H9 (cell line): Measurements from ENCODE around the gene AGXT. TPM values are rescaled to one million over a fixed set of nuclear protein-coding genes. Genes with fewer than 3 reads are reported as not detected.

ENCODE experiments used
- DNase-seq: peaks from one replicate; pipeline ENCODE4 v3.0.0-alpha.2; 2017
- H2AFZ ChIP-seq: one replicate; pipeline ENCODE4 v1.6.1; 2013; ENCODE audit warnings: mild to moderate bottlenecking, low read length, control low read depth, moderate library complexity
- H2AK5ac ChIP-seq: 2 replicates; pipeline ENCODE4 v1.6.1; 2013; ENCODE audit warnings: low read length, control low read depth, mixed read lengths; ENCODE audit not compliant: insufficient read length
- H2BK120ac ChIP-seq: one replicate; pipeline ENCODE4 v1.6.1; 2013; ENCODE audit warnings: low read depth, mild to moderate bottlenecking, low read length, control low read depth, inconsistent platforms; ENCODE audit not compliant: poor library complexity, severe bottlenecking
- H2BK12ac ChIP-seq: 2 replicates; pipeline ENCODE4 v1.6.1; 2013; ENCODE audit warnings: low read length, control low read depth, mixed read lengths, low read depth; ENCODE audit not compliant: insufficient read length
- H2BK15ac ChIP-seq: 2 replicates; pipeline ENCODE4 v1.6.1; 2013; ENCODE audit warnings: low read depth, low read length, control low read depth
- H2BK20ac ChIP-seq: one replicate; pipeline ENCODE4 v1.6.1; 2013; ENCODE audit warnings: low read depth, mild to moderate bottlenecking, low read length, control low read depth, inconsistent platforms; ENCODE audit not compliant: poor library complexity, severe bottlenecking
- H2BK5ac ChIP-seq: 2 replicates; pipeline ENCODE4 v1.6.1; 2013; ENCODE audit warnings: low read length, control low read depth, mixed read lengths; ENCODE audit not compliant: insufficient read length
- H3K14ac ChIP-seq: 2 replicates; pipeline ENCODE4 v1.6.1; 2013; ENCODE audit warnings: low read length, control low read depth; ENCODE audit not compliant: insufficient read depth
- H3K18ac ChIP-seq: 2 replicates; pipeline ENCODE4 v1.6.1; 2013; ENCODE audit warnings: low read depth, mild to moderate bottlenecking, mixed read lengths, low read length, control low read depth; ENCODE audit not compliant: insufficient read length
- H3K23ac ChIP-seq: 2 replicates; pipeline ENCODE4 v1.6.1; 2013; ENCODE audit warnings: low read length, control low read depth, mixed read lengths, low read depth; ENCODE audit not compliant: insufficient read length
- H3K23me2 ChIP-seq: 2 replicates; pipeline ENCODE4 v1.6.1; 2013; ENCODE audit warnings: low read depth, mild to moderate bottlenecking, mixed read lengths, low read length, control low read depth; ENCODE audit not compliant: insufficient read length, poor library complexity, severe bottlenecking
- H3K27ac ChIP-seq: 2 replicates; pipeline ENCODE4 v1.5.1; 2013; ENCODE audit warnings: low read length, control low read depth, mixed read lengths, low read depth; ENCODE audit not compliant: insufficient read length
- H3K27me3 ChIP-seq: 2 replicates; pipeline ENCODE4 v1.6.1; 2013; ENCODE audit warnings: low read length, control low read depth, inconsistent platforms; ENCODE audit not compliant: insufficient read depth
- H3K4ac ChIP-seq: 2 replicates; pipeline ENCODE4 v1.6.1; 2013; ENCODE audit warnings: low read depth, mild to moderate bottlenecking, control low read depth, inconsistent platforms, low read length, moderate library complexity
- H3K4me1 ChIP-seq: 2 replicates; pipeline ENCODE4 v1.6.1; 2013; ENCODE audit warnings: low read length, control low read depth, inconsistent platforms; ENCODE audit not compliant: insufficient read depth
- H3K4me2 ChIP-seq: 2 replicates; pipeline ENCODE4 v1.6.1; 2013; ENCODE audit warnings: low read length, control low read depth, mixed read lengths; ENCODE audit not compliant: insufficient read length, insufficient read depth
- H3K56ac ChIP-seq: 2 replicates; pipeline ENCODE4 v1.6.1; 2013; ENCODE audit warnings: low read depth, mild to moderate bottlenecking, mixed read lengths, low read length, control low read depth; ENCODE audit not compliant: insufficient read length
- H3K79me1 ChIP-seq: 2 replicates; pipeline ENCODE4 v1.6.1; 2013; ENCODE audit warnings: low read depth, mild to moderate bottlenecking, moderate library complexity, low read length, control low read depth, inconsistent platforms; ENCODE audit not compliant: insufficient read depth, poor library complexity, severe bottlenecking
- H3K79me2 ChIP-seq: 2 replicates; pipeline ENCODE4 v1.6.1; 2013; ENCODE audit warnings: low read length, control low read depth, inconsistent platforms; ENCODE audit not compliant: insufficient read depth
- H3K9ac ChIP-seq: 2 replicates; pipeline ENCODE4 v1.6.1; 2013; ENCODE audit warnings: low read length, control low read depth, mixed read lengths; ENCODE audit not compliant: insufficient read length; ENCODE audit errors: extremely low read depth
- H3K9me3 ChIP-seq: one replicate; pipeline ENCODE4 v1.6.1; 2013; ENCODE audit warnings: low read depth, low read length, inconsistent platforms; ENCODE audit not compliant: control insufficient read depth
- H3T11ph ChIP-seq: one replicate; pipeline ENCODE4 v1.6.1; 2013; ENCODE audit warnings: mild to moderate bottlenecking, low read length, control low read depth, inconsistent platforms
- H4K20me1 ChIP-seq: one replicate; pipeline ENCODE4 v1.6.1; 2013; ENCODE audit not compliant: control insufficient read depth, insufficient read length, insufficient read depth
- H4K5ac ChIP-seq: 2 replicates; pipeline ENCODE4 v1.6.1; 2013; ENCODE audit warnings: low read depth, mild to moderate bottlenecking, mixed read lengths, low read length, control low read depth; ENCODE audit not compliant: insufficient read length
- H4K8ac ChIP-seq: replicated peaks from 2 replicates; pipeline ENCODE4 v1.6.1; 2013; ENCODE audit warnings: low read length, control low read depth, mixed read lengths, low read depth; ENCODE audit not compliant: insufficient read length
- H4K91ac ChIP-seq: 2 replicates; pipeline ENCODE4 v1.6.1; 2013; ENCODE audit warnings: low read depth, mild to moderate bottlenecking, moderate library complexity, mixed read lengths, low read length, control low read depth; ENCODE audit not compliant: insufficient read length
- H3K27ac Mint-ChIP-seq, 3 experiments: 2 replicates in 2 of 3; 3 replicates in 1 of 3; pipeline ENCODE4 v1.8.0; 2020 to 2021; ENCODE audit warnings: mixed read lengths in 3 of 3, mild to moderate bottlenecking in 1 of 3, moderate library complexity in 1 of 3
- H3K27me3 Mint-ChIP-seq: 2 replicates; pipeline ENCODE4 v1.8.0; 2021; ENCODE audit warnings: low read depth, mild to moderate bottlenecking, moderate library complexity, mixed read lengths
- H3K36me3 Mint-ChIP-seq, 3 experiments: 2 replicates in 2 of 3; 3 replicates in 1 of 3; pipeline ENCODE4 v1.8.0; 2020 to 2021; ENCODE audit warnings: low read depth in 3 of 3, mixed read lengths in 3 of 3; ENCODE audit not compliant: insufficient read depth in 1 of 3
- H3K4me1 Mint-ChIP-seq, 2 experiments: 2 replicates each; pipeline ENCODE4 v1.8.0; 2020; ENCODE audit warnings: mixed read lengths in 2 of 2
- H3K4me3 Mint-ChIP-seq, 2 experiments: 2 replicates in 1 of 2; 3 replicates in 1 of 2; pipeline ENCODE4 v1.8.0; 2020 to 2021; ENCODE audit warnings: mild to moderate bottlenecking in 2 of 2, mixed read lengths in 2 of 2, moderate library complexity in 1 of 2
- H3K9me3 Mint-ChIP-seq, 2 experiments: 2 replicates in 1 of 2; 3 replicates in 1 of 2; pipeline ENCODE4 v1.8.0; 2020; ENCODE audit warnings: mild to moderate bottlenecking in 2 of 2, mixed read lengths in 2 of 2, moderate library complexity in 1 of 2
- WGBS: extraction: QIAGEN DNeasy Blood & Tissue Kit; methylation state at CpG from one replicate; pipeline ENCODE4 v1.1.7; 2013; ENCODE audit warnings: missing lambda C conversion rate, low lambda C conversion rate, mixed read lengths; ENCODE audit not compliant: insufficient read length; ENCODE audit errors: extremely low coverage; 5-methylcytosine and 5-hydroxymethylcytosine counted together
- total RNA-seq: library from RNA; stranded (reverse); gene quantifications from 2 replicates; pipeline ENCODE4 v1.2.1, GENCODE V29; 2021
- TF ChIP-seq, protein P1 (sequence below): fragments of 200-600 bp; sonication (generic); conservative IDR thresholded peaks from 3 replicates; pipeline ENCODE4 v1.8.0; 2021; ENCODE audit warnings: antibody characterized with exemption, mild to moderate bottlenecking

Gene AGXT
- total RNA-seq, 1 experiment from 2014 or later: not detected

DNA sequence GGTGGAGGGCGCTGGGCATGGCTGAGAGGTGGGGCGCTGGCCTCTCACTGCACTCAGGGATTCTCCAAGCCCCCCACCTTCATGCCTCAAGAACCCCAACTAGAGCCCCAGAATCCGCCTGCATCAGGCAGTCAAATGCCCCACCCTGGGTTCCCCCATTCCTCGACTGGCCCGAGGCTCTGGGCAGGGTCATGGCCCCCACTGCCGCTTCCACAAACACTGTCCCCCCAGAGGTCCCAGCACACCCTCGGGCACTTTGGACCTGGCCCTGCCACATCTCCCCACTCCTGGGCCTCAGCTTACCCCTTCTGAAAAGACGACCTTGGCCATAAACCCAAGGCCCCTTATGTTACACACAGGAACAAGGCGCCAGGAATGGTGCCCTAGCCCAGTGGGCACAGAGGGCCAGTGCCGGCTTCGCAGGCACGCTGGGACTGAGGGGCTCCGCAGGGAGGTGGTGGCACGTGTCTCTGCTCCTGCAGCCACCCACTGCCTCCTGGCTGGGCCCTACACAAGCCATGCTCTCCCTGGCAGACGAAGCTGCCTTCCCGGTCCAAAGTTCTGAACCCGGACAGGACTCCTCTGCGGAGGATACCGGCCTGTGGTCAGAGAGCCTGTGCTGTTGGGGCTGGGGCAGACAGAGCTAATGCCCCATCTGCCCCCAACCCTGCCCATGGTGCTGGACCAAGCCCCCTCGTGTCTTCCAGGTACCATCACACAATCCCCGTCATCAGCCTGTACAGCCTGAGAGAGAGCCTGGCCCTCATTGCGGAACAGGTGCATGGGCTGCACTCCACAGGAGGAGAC, 6.8 kb downstream of the AGXT start:
- Mint-ChIP-seq H3K27ac (no peak overlapping the region), H3K36me3 (no peaks in the 10 kb centered on the region; a peak in 1 of 7 replicates), H3K4me1 (peaks cover 0 to 3% of the 10 kb centered on the region in 2 experiments; a peak in 1 of 4 replicates), H3K9me3 (no peaks in the 10 kb centered on the region), H3K4me3 (no peak overlapping the region), H3K27me3 (no peaks in the 10 kb centered on the region)
- H3K56ac ChIP-seq: no peak overlapping the region
- no peak overlapping the region for H3K4me2 ChIP-seq
- H3K18ac ChIP-seq: no peak overlapping the region
- no peak overlapping the region for H2BK20ac ChIP-seq
- no peaks in the 10 kb centered on the region for H3K27me3 ChIP-seq
- no peak overlapping the region for H2BK120ac ChIP-seq
- no peak overlapping the region for H2BK15ac ChIP-seq
- no peak overlapping the region for H3K4ac ChIP-seq
- H2AFZ ChIP-seq: no peak overlapping the region
- no peak overlapping the region for H2BK5ac ChIP-seq
- H2AK5ac ChIP-seq: no peak overlapping the region
- no peak for DNase-seq
- no peak overlapping the region for H3K14ac ChIP-seq
- no peak overlapping the region for H2BK12ac ChIP-seq
- H3K9ac ChIP-seq: no peak overlapping the region
- no peaks in the 10 kb centered on the region for H3K79me1 ChIP-seq
- no peaks in the 10 kb centered on the region for H3K23me2 ChIP-seq
- no peaks in the 10 kb centered on the region for H4K20me1 ChIP-seq
- H4K8ac ChIP-seq: no peak overlapping the region
- no peaks in the 10 kb centered on the region for H3K9me3 ChIP-seq
- no peak overlapping the region for H3K27ac ChIP-seq
- no peak overlapping the region for H3T11ph ChIP-seq
- WGBS: no CpG with 5 or more reads among the region's 22 CpGs
- no peak overlapping the region for H4K5ac ChIP-seq
- H4K91ac ChIP-seq: no peak overlapping the region
- TF ChIP-seq, protein P1, sequence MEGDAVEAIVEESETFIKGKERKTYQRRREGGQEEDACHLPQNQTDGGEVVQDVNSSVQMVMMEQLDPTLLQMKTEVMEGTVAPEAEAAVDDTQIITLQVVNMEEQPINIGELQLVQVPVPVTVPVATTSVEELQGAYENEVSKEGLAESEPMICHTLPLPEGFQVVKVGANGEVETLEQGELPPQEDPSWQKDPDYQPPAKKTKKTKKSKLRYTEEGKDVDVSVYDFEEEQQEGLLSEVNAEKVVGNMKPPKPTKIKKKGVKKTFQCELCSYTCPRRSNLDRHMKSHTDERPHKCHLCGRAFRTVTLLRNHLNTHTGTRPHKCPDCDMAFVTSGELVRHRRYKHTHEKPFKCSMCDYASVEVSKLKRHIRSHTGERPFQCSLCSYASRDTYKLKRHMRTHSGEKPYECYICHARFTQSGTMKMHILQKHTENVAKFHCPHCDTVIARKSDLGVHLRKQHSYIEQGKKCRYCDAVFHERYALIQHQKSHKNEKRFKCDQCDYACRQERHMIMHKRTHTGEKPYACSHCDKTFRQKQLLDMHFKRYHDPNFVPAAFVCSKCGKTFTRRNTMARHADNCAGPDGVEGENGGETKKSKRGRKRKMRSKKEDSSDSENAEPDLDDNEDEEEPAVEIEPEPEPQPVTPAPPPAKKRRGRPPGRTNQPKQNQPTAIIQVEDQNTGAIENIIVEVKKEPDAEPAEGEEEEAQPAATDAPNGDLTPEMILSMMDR: no peak
- H3K79me2 ChIP-seq: no peaks in the 10 kb centered on the region
- no peak overlapping the region for H3K23ac ChIP-seq
- no peaks in the 10 kb centered on the region for H3K4me1 ChIP-seq
